LNCaP clone FGC (cell line): ENCODE data around the gene NCR2.

Experiments used
- DNase-seq: peaks from one replicate; pipeline ENCODE4 v3.0.0-alpha.2; 2011; ENCODE audit warnings: low read depth
- H3K4me3 ChIP-seq: 2 replicates; pipeline ENCODE4 v1.5.1; 2011; ENCODE audit warnings: mild to moderate bottlenecking, low read depth, low read length, control low read depth
- CTCF ChIP-seq: IDR thresholded peaks from 2 replicates; pipeline ENCODE4 v1.5.1; 2012; ENCODE audit warnings: mild to moderate bottlenecking; ENCODE audit not compliant: control insufficient read depth, insufficient read depth; ENCODE audit errors: extremely low read depth

Gene NCR2

DNA sequence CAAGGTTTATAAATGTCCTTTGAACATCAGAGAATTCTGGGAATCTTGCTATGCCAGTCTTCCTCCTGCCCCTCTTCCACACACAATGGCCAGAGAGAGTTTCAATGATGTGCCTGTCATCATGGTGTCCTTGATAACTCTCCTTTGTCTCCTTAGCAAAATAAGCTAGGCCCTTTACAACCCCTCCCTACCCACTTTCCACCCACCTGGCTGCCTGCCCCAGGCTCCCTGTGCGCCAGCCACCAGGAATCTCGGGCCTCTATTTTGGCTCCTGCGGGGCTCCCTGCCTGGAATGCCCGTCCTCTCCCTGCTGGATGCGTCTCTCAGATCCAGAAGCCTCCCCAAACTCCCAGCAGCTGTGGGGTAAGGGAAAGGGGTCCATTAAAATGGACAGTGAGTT lies 60.9 kb downstream of the NCR2 start:
- no peak for TF ChIP-seq CTCF
- no peak overlapping the region for H3K4me3 ChIP-seq
- no peak for DNase-seq

- H3K4me3 ChIP-seq = no peak overlapping the region
- no peak for DNase-seq
- TF ChIP-seq CTCF = no peak
Measured at GRCh38 chr6:41399424-41399823, 64.0 kb downstream of the NCR2 start.
